ENCODE measurements around the gene NADK. TPM values are rescaled to one million over a fixed set of nuclear protein-coding genes. Genes with fewer than 3 reads are reported as not detected.

NADK gene
- total RNA-seq, 1 experiment from 2014 or later, result 124 TPM

DNA sequence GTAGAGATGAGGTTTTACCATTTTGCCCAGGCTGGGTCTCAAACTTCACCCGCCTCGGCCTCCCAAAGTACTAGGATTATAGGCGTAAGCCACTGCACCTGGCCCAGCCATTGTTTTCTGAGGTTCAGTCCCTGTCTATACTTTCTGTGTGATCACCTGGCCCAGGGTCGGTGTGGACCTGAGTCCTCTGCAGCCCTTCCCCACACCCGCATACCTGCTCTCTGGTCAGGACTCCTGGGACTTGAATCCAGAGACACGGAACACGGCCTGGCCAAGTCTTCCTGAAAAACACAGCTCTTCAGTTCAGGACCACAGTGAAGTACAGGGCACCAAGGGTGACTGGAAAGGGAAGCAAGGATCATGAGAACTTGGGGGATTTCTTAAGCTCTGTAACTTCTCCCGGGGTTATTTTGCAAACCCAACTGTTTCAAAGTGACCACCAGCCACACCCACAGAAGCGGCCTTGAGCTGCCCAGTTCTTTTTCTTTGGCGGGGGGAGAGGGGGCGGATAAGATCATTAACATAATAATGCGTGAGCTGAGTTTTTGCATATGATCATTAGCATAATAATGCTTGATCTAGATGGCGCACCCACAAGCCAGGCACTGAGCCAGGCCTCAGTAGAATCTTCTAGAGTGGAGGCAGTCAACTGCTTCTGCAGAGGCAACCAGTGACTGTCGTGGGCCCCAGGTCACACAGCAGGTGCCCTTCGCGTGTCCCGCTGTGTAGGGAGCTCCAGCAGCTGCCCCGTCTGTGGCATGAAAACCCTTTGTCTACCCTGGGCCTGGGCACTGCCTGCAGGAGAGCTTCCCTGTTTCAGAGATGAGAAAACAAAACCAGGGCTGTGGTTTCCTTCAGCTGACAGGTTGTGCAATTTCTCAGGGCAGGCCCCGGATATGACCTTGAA lies 1.7 kb upstream of the NADK start:
- DNase-seq (ENCODE audit: low spot score), result peak; percentile 66
- no peaks in the 10 kb centered on the region for H3K9me3 Mint-ChIP-seq
- H3K27ac Mint-ChIP-seq, result peak overlapping the region; percentile 99
- peaks cover 56% of the 10 kb centered on the region for H3K4me1 Mint-ChIP-seq
- CTCF ChIA-PET, result interaction anchor here (1.3 to 2.8 kb wide), 7 partner anchors 9 to 265 kb away, joined by 3 to 30 read pairs (median 8); no protein-coding TSS in a partner anchor
- peak overlapping the region; percentile 81 for H3K4me3 Mint-ChIP-seq
- peak; percentile 7 for ATAC-seq
- H3K27me3 Mint-ChIP-seq (ENCODE audit: low read depth), result no peaks in the 10 kb centered on the region
- POLR2A ChIA-PET, result interaction anchor here (0.7 to 1.3 kb wide), 5 partner anchors 15 to 270 kb away, joined by 3 to 7 read pairs (median 3); no protein-coding TSS in a partner anchor
- no peaks in the 10 kb centered on the region; the same call in 1 of the 2 replicates for H3K36me3 Mint-ChIP-seq
- TF ChIP-seq OVOL2 (CRISPR knock-in tag; IDR thresholded peaks at IDR 0.05; ENCODE audit: borderline replicate concordance) (no peak), ZNF671 (CRISPR knock-in tag; IDR thresholded peaks at IDR 0.05) (no peak), ATF1 (CRISPR knock-in tag; IDR thresholded peaks at IDR 0.05) (no peak), ZNF317 (CRISPR knock-in tag; IDR thresholded peaks at IDR 0.05; ENCODE audit: borderline replicate concordance, low read depth) (no peak), JUN (CRISPR knock-in tag; IDR thresholded peaks at IDR 0.05) (no peak), GRHL2 (CRISPR knock-in tag; IDR thresholded peaks at IDR 0.05; ENCODE audit: insufficient replicate concordance, severe bottlenecking) (no peak), RORB (CRISPR knock-in tag; IDR thresholded peaks at IDR 0.05) (no peak), GABPB1 (CRISPR knock-in tag; IDR thresholded peaks at IDR 0.05) (no peak), NFE2L1 (CRISPR knock-in tag; IDR thresholded peaks at IDR 0.05) (no peak), FOXK1 (CRISPR knock-in tag; IDR thresholded peaks at IDR 0.05) (peak; percentile 58), ETV6 (CRISPR knock-in tag; IDR thresholded peaks at IDR 0.05) (0 out of 2 replicates have a peak, but pooled peaks have one; percentile 37), EMX1 (CRISPR knock-in tag; IDR thresholded peaks at IDR 0.05) (no peak), PRRX2 (CRISPR knock-in tag; IDR thresholded peaks at IDR 0.05) (no peak), KAT7 (CRISPR knock-in tag; IDR thresholded peaks at IDR 0.05; ENCODE audit: borderline replicate concordance) (no peak), ZBTB21 (CRISPR knock-in tag; IDR thresholded peaks at IDR 0.05; ENCODE audit: borderline replicate concordance) (no peak), NR1H2 (CRISPR knock-in tag; IDR thresholded peaks at IDR 0.05) (no peak), CREB1 (CRISPR knock-in tag; IDR thresholded peaks at IDR 0.05) (no peak), SMAD3 (CRISPR knock-in tag; IDR thresholded peaks at IDR 0.05; ENCODE audit: borderline replicate concordance) (peak; percentile 73; the same call in 1 of the 2 replicates), TEAD4 (CRISPR knock-in tag; IDR thresholded peaks at IDR 0.05) (no peak), GTF2I (CRISPR knock-in tag; conservative IDR thresholded peaks at IDR 0.05) (no peak), TP53 (CRISPR knock-in tag; IDR thresholded peaks at IDR 0.05) (no peak), CBFB (CRISPR knock-in tag; IDR thresholded peaks at IDR 0.05; ENCODE audit: low read depth) (no peak), ZNF263 (CRISPR knock-in tag; IDR thresholded peaks at IDR 0.05; ENCODE audit: low read depth) (no peak), RELA (CRISPR knock-in tag; IDR thresholded peaks at IDR 0.05; ENCODE audit: borderline replicate concordance) (no peak)
- TF ChIP-seq, protein P1, sequence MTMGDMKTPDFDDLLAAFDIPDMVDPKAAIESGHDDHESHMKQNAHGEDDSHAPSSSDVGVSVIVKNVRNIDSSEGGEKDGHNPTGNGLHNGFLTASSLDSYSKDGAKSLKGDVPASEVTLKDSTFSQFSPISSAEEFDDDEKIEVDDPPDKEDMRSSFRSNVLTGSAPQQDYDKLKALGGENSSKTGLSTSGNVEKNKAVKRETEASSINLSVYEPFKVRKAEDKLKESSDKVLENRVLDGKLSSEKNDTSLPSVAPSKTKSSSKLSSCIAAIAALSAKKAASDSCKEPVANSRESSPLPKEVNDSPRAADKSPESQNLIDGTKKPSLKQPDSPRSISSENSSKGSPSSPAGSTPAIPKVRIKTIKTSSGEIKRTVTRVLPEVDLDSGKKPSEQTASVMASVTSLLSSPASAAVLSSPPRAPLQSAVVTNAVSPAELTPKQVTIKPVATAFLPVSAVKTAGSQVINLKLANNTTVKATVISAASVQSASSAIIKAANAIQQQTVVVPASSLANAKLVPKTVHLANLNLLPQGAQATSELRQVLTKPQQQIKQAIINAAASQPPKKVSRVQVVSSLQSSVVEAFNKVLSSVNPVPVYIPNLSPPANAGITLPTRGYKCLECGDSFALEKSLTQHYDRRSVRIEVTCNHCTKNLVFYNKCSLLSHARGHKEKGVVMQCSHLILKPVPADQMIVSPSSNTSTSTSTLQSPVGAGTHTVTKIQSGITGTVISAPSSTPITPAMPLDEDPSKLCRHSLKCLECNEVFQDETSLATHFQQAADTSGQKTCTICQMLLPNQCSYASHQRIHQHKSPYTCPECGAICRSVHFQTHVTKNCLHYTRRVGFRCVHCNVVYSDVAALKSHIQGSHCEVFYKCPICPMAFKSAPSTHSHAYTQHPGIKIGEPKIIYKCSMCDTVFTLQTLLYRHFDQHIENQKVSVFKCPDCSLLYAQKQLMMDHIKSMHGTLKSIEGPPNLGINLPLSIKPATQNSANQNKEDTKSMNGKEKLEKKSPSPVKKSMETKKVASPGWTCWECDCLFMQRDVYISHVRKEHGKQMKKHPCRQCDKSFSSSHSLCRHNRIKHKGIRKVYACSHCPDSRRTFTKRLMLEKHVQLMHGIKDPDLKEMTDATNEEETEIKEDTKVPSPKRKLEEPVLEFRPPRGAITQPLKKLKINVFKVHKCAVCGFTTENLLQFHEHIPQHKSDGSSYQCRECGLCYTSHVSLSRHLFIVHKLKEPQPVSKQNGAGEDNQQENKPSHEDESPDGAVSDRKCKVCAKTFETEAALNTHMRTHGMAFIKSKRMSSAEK (CRISPR knock-in tag; IDR thresholded peaks at IDR 0.05; ENCODE audit: borderline replicate concordance), result peak; percentile 62; the same call in 1 of the 2 replicates
- TF ChIP-seq, protein P2, sequence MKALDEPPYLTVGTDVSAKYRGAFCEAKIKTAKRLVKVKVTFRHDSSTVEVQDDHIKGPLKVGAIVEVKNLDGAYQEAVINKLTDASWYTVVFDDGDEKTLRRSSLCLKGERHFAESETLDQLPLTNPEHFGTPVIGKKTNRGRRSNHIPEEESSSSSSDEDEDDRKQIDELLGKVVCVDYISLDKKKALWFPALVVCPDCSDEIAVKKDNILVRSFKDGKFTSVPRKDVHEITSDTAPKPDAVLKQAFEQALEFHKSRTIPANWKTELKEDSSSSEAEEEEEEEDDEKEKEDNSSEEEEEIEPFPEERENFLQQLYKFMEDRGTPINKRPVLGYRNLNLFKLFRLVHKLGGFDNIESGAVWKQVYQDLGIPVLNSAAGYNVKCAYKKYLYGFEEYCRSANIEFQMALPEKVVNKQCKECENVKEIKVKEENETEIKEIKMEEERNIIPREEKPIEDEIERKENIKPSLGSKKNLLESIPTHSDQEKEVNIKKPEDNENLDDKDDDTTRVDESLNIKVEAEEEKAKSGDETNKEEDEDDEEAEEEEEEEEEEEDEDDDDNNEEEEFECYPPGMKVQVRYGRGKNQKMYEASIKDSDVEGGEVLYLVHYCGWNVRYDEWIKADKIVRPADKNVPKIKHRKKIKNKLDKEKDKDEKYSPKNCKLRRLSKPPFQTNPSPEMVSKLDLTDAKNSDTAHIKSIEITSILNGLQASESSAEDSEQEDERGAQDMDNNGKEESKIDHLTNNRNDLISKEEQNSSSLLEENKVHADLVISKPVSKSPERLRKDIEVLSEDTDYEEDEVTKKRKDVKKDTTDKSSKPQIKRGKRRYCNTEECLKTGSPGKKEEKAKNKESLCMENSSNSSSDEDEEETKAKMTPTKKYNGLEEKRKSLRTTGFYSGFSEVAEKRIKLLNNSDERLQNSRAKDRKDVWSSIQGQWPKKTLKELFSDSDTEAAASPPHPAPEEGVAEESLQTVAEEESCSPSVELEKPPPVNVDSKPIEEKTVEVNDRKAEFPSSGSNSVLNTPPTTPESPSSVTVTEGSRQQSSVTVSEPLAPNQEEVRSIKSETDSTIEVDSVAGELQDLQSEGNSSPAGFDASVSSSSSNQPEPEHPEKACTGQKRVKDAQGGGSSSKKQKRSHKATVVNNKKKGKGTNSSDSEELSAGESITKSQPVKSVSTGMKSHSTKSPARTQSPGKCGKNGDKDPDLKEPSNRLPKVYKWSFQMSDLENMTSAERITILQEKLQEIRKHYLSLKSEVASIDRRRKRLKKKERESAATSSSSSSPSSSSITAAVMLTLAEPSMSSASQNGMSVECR (CRISPR knock-in tag; IDR thresholded peaks at IDR 0.05; ENCODE audit: borderline replicate concordance), result peak; percentile 48; the same call in 1 of the 2 replicates
- TF ChIP-seq, protein P3, sequence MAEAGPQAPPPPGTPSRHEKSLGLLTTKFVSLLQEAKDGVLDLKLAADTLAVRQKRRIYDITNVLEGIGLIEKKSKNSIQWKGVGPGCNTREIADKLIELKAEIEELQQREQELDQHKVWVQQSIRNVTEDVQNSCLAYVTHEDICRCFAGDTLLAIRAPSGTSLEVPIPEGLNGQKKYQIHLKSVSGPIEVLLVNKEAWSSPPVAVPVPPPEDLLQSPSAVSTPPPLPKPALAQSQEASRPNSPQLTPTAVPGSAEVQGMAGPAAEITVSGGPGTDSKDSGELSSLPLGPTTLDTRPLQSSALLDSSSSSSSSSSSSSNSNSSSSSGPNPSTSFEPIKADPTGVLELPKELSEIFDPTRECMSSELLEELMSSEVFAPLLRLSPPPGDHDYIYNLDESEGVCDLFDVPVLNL (CRISPR knock-in tag; IDR thresholded peaks at IDR 0.05; ENCODE audit: borderline replicate concordance, low read depth), result no peak
- TF ChIP-seq, protein P4, sequence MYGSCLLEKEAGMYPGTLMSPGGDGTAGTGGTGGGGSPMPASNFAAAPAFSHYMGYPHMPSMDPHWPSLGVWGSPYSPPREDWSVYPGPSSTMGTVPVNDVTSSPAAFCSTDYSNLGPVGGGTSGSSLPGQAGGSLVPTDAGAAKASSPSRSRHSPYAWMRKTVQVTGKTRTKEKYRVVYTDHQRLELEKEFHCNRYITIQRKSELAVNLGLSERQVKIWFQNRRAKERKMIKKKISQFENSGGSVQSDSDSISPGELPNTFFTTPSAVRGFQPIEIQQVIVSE (CRISPR knock-in tag; IDR thresholded peaks at IDR 0.05; ENCODE audit: borderline replicate concordance), result no peak
